ENCODE measurements around the gene VSTM1. TPM values are rescaled to one million over a fixed set of nuclear protein-coding genes. Genes with fewer than 3 reads are reported as not detected.

The VSTM1 gene, protein sequence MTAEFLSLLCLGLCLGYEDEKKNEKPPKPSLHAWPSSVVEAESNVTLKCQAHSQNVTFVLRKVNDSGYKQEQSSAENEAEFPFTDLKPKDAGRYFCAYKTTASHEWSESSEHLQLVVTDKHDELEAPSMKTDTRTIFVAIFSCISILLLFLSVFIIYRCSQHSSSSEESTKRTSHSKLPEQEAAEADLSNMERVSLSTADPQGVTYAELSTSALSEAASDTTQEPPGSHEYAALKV
- total RNA-seq = under 1 TPM in 2 of 10 donors, not detected in 8; 0.33 to 0.60 TPM
- polyA plus RNA-seq = not detected
- long read RNA-seq, donor 1 = 0 reads
- long read RNA-seq, donor 2 = 0 reads
- long read RNA-seq, donor 3 = 0 reads

DNA sequence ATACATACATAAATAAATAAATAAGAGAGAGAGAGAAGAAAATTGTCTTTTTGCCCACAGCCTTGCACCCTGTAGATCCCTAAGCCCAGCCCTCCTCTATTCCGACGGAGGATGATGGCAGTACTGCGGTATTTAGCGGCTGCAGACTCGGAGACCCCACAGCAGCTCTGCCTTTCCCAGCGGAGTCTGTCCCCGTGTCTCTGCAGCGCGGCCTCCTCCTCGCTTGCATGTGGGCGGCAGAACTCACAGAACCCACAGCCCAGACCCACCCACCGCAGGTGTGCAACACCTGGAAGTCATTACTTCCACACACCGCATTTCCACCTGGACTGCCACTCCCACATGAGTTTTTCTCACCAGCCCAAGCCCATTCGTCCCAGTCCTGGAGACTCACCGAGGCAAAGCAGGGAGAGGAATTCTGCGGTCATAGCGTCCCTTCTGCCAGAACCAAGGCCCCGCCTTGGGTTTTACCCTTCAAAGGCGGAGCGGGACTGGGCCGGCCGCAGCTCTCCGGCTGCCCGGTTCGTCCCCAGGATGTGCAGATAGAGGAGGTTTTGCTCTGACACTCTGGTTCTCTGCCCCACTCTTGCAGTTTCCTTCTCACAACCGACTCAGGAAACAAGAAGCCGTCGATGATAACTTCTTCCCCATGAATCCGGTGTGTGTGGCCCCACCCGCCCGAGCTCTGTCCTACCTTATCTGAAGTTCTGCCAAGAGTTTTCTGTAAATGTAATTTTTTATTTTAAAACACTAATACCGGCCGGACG is at the start of gene VSTM1:
TSS of gene VSTM1 (minus strand) at position 548 of the 767 bp plus-strand sequence. CDS start at position 428, 120 bp downstream.
- no peaks in the 10 kb centered on the region for H3K36me3 ChIP-seq
- no peaks in the 10 kb centered on the region for H3K4me1 ChIP-seq
- peak within 1 kb of the TSS in 1 of 10 donors; percentile 38 for H3K4me3 ChIP-seq
- 64 to 67% methylated on average over 34 of the region's 34 CpGs for WGBS, 2 donors
- TF ChIP-seq, protein P1, sequence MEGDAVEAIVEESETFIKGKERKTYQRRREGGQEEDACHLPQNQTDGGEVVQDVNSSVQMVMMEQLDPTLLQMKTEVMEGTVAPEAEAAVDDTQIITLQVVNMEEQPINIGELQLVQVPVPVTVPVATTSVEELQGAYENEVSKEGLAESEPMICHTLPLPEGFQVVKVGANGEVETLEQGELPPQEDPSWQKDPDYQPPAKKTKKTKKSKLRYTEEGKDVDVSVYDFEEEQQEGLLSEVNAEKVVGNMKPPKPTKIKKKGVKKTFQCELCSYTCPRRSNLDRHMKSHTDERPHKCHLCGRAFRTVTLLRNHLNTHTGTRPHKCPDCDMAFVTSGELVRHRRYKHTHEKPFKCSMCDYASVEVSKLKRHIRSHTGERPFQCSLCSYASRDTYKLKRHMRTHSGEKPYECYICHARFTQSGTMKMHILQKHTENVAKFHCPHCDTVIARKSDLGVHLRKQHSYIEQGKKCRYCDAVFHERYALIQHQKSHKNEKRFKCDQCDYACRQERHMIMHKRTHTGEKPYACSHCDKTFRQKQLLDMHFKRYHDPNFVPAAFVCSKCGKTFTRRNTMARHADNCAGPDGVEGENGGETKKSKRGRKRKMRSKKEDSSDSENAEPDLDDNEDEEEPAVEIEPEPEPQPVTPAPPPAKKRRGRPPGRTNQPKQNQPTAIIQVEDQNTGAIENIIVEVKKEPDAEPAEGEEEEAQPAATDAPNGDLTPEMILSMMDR (IDR thresholded peaks at IDR 0.05) = no peak
- H3K27me3 ChIP-seq = peaks cover 0 to 37% (median 19%) of the 10 kb centered on the region in 7 donors
- intact Hi-C loops (cut with DNase I) = no loop called here
- ATAC-seq = no peak
- H3K9me3 ChIP-seq = peaks cover 0 to 1% (median 0%) of the 10 kb centered on the region in 11 donors
- no peak for DNase-seq
- peak within 1 kb of the TSS in 1 of 10 donors; percentile 58 for H3K27ac ChIP-seq

DNA sequence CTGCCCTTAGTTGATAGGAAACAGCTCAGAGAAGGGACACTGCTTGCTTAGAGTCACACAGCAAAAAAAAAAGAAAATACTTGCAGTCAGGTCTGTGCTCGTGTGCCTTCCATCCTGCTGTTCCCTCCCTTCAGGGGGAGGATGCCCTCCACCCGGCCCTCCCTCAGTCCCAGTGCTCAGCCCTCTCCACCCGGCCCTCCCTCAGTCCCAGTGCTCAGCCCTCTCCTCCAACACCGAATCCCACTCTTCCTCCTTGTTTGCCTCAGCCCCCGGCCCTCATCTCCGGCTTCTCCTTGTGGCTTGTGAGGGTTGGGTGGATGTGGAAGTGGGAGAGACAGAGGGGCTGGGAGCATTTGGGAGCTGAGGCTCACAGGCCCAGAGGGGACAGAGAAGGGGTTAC is 46.0 kb upstream of the VSTM1 start:
- no peaks in the 10 kb centered on the region for H3K27me3 ChIP-seq
- DNase-seq (no peak), ATAC-seq (peak in 3 of 8 donors; percentile 4 to 30 (median 29))
- peaks cover 0 to 13% (median 10%) of the 10 kb centered on the region in 9 donors for H3K4me1 ChIP-seq
- no peak overlapping the region for H3K4me3 ChIP-seq
- 67 to 79% methylated on average over 6 of the region's 6 CpGs for WGBS, 2 donors
- H3K36me3 ChIP-seq = peaks cover 0 to 77% (median 38%) of the 10 kb centered on the region in 9 donors
- no peaks in the 10 kb centered on the region for H3K9me3 ChIP-seq
- intact Hi-C loops (cut with DNase I) = loop anchor here in 4 of 10 donors (10.0 kb wide), 4 partner anchors 135 to 945 kb away; partner anchors contain the start of gene MYADM (in 1 of the 4)
- no peak overlapping the region for H3K27ac ChIP-seq
- TF ChIP-seq, protein P1 (IDR thresholded peaks at IDR 0.05) = no peak

DNA sequence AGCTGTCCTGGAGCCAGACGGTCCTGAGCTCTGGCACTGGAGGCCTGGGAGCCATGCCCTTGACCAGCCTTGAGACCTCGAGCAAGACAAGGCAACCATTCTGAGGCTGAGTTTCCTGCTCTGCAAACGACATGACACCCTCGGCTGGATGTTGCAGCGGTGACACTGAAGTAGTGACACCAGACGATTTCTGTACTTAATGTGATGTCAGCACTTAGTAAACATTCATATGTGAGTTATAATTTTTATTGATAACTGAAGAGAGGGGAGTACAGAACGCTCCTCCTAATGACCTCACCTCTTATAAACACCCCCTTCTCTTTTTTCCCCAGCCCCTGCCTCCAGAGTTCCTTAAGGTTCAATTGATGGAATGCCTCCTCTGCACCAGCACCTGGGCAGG is 44.8 kb upstream of the VSTM1 start:
- H3K27me3 ChIP-seq = no peaks in the 10 kb centered on the region
- no peak overlapping the region for H3K27ac ChIP-seq
- peaks cover 0 to 77% (median 38%) of the 10 kb centered on the region in 9 donors for H3K36me3 ChIP-seq
- WGBS, 2 donors = 69 to 76% methylated on average over 7 of the region's 7 CpGs
- H3K4me1 ChIP-seq = peaks cover 0 to 13% (median 7%) of the 10 kb centered on the region in 9 donors
- H3K4me3 ChIP-seq = no peak overlapping the region
- intact Hi-C loops (cut with DNase I) = loop anchor here in 3 of 10 donors (10.0 kb wide), 3 partner anchors 134 to 946 kb away; no protein-coding TSS in a partner anchor
- no peak for ATAC-seq
- no peaks in the 10 kb centered on the region for H3K9me3 ChIP-seq
- TF ChIP-seq, protein P1 (IDR thresholded peaks at IDR 0.05) = no peak
- no peak for DNase-seq

DNA sequence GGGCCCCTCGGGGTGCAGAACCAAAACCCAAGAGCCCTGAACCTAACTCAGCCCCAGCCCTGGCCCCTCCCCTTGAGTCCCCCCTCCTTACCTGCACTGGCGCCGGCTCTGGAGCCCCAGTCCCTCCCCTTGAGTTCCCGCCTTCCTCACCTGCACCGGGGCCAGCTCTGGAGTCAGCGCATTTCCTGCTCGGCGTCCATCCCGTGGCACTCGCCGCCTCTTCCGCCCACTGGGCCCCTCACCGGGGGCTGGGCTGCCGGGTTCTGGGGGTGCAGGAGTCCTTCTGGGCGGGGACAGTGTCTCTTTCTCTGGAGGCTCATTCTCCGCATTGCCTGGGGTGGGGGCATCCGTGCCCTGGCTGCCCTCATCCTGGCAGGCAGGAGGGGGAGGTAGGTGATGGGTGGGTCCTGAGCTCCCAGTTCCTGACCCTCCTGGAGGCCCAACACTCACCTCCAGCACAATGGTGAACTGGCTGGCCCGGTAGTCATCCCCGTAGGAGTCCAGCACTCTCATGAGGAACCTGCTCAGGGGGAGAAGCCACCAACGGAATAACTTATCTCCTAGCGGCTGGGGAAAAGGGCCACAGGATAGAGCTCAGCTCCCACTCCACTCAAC is 44.3 kb upstream of the VSTM1 start:
- Histone ChIP-seq H3K27ac (no peak overlapping the region), H3K9me3 (no peaks in the 10 kb centered on the region), H3K4me1 (peaks cover 0 to 18% (median 10%) of the 10 kb centered on the region in 9 donors), H3K36me3 (peaks cover 0 to 77% (median 38%) of the 10 kb centered on the region in 9 donors), H3K4me3 (no peak overlapping the region), H3K27me3 (no peaks in the 10 kb centered on the region)
- DNase-seq = no peak
- intact Hi-C loops (cut with DNase I) = loop anchor here in 3 of 10 donors (10.0 kb wide), 3 partner anchors 133 to 947 kb away; no protein-coding TSS in a partner anchor
- no peak for ATAC-seq
- 75 to 80% methylated on average over 21 of the region's 21 CpGs for WGBS, 2 donors
- TF ChIP-seq, protein P1 (IDR thresholded peaks at IDR 0.05) = no peak

All from heart right ventricle (tissue), 16 donors.